IMR-90 (cell line): ENCODE results near the gene LIPI. TPM values are rescaled to one million over a fixed set of nuclear protein-coding genes. Genes with fewer than 3 reads are reported as not detected.

ENCODE experiments used
- ATAC-seq: fragments of 200-7000 bp; cut with Tn5 transposase; 2 replicates; pipeline ENCODE4 v1.9.1; 2020; ENCODE audit warnings: low read depth, mild to moderate bottlenecking, moderate library complexity
- BruUV-seq: library from RNA; stranded (reverse); fragments of 400-500 nt; replicated peaks from 2 replicates; lab custom pipeline; 2021; lab: Mats Ljungman, UMichigan
- CTCF ChIA-PET: fragments of 300-600 bp; formaldehyde crosslinking; extraction: SDS; loops from one replicate; lab custom pipeline; 2021; ENCODE audit warnings: antibody characterized with exemption; lab: Yijun Ruan, JAX
- POLR2A ChIA-PET: fragments of 300-600 bp; sonication (Branson Sonifier 250); formaldehyde crosslinking; loops from one replicate; lab custom pipeline; 2022; ENCODE audit warnings: antibody characterized with exemption; ENCODE audit not compliant: unreplicated experiment; lab: Charles Lee
- DNase-seq: peaks from one replicate; pipeline ENCODE4 v3.0.0; 2013
- H2AFZ ChIP-seq: replicated peaks from 2 replicates; pipeline ENCODE3; 2013; ENCODE audit warnings: low read length, mild to moderate bottlenecking; ENCODE audit not compliant: poor library complexity
- H2AK5ac ChIP-seq: 2 replicates; pipeline ENCODE4 v1.6.1; 2013; ENCODE audit warnings: low read depth, low read length, inconsistent platforms
- H2AK9ac ChIP-seq: replicated peaks from 2 replicates; pipeline ENCODE3; 2013; ENCODE audit warnings: mild to moderate bottlenecking, low read depth, low read length, moderate library complexity; ENCODE audit not compliant: poor library complexity
- H2BK120ac ChIP-seq: 2 replicates; pipeline ENCODE4 v1.6.1; 2013; ENCODE audit warnings: low read depth, low read length, inconsistent platforms
- H2BK15ac ChIP-seq: 3 replicates; pipeline ENCODE4 v1.6.1; 2013; ENCODE audit warnings: low read depth, low read length, inconsistent platforms
- H2BK20ac ChIP-seq: 2 replicates; pipeline ENCODE4 v1.6.1; 2013; ENCODE audit warnings: low read depth, mild to moderate bottlenecking, inconsistent platforms, low read length, moderate library complexity
- H2BK5ac ChIP-seq: 2 replicates; pipeline ENCODE4 v1.6.1; 2013; ENCODE audit warnings: mild to moderate bottlenecking, low read depth, low read length, inconsistent platforms; ENCODE audit not compliant: poor library complexity, severe bottlenecking
- H3K14ac ChIP-seq: replicated peaks from 2 replicates; pipeline ENCODE4 v1.6.1; 2013; ENCODE audit warnings: low read depth, low read length, inconsistent platforms
- H3K18ac ChIP-seq: 2 replicates; pipeline ENCODE4 v1.6.1; 2013; ENCODE audit warnings: low read depth, low read length, control low read depth
- H3K23ac ChIP-seq: 2 replicates; pipeline ENCODE4 v1.6.1; 2013; ENCODE audit warnings: low read depth, low read length, inconsistent platforms
- H3K27ac ChIP-seq: 2 replicates; pipeline ENCODE4 v1.5.1; 2013; ENCODE audit warnings: mild to moderate bottlenecking, control low read depth, low read length; ENCODE audit not compliant: insufficient read depth
- H3K27me3 ChIP-seq: 2 replicates; pipeline ENCODE4 v1.6.1; 2013; ENCODE audit warnings: low read length; ENCODE audit not compliant: control insufficient read depth, insufficient read depth
- H3K36me3 ChIP-seq: 2 replicates; pipeline ENCODE4 v1.6.1; 2013; ENCODE audit warnings: low read length, mixed read lengths; ENCODE audit not compliant: control insufficient read depth, insufficient read depth
- H3K4ac ChIP-seq: 2 replicates; pipeline ENCODE4 v1.6.1; 2013; ENCODE audit warnings: low read depth, low read length, inconsistent platforms
- H3K4me1 ChIP-seq: 2 replicates; pipeline ENCODE4 v1.6.1; 2013; ENCODE audit warnings: low read length, mixed read lengths; ENCODE audit not compliant: control insufficient read depth, insufficient read depth
- H3K4me2 ChIP-seq: 2 replicates; pipeline ENCODE4 v1.6.1; 2013; ENCODE audit warnings: low read depth, mild to moderate bottlenecking, control low read depth, low read length, moderate library complexity
- H3K4me3 ChIP-seq: 2 replicates; pipeline ENCODE4 v1.5.1; 2013; ENCODE audit warnings: low read depth, mild to moderate bottlenecking, control low read depth, low read length, moderate library complexity; ENCODE audit not compliant: insufficient read depth
- H3K56ac ChIP-seq: 2 replicates; pipeline ENCODE4 v1.6.1; 2013; ENCODE audit warnings: low read length, inconsistent platforms; ENCODE audit not compliant: insufficient read depth; ENCODE audit errors: extremely low read depth
- H3K79me1 ChIP-seq, 2 experiments: 2 replicates each; pipeline ENCODE4 v1.6.1; 2013; ENCODE audit warnings: low read length in 2 of 2, inconsistent platforms in 1 of 2, low read depth in 1 of 2
- H3K9ac ChIP-seq: 2 replicates; pipeline ENCODE4 v1.6.1; 2013; ENCODE audit warnings: low read depth, low read length, control low read depth
- H3K9me1 ChIP-seq: 2 replicates; pipeline ENCODE4 v1.6.1; 2013; ENCODE audit warnings: low read length, inconsistent platforms; ENCODE audit not compliant: insufficient read depth
- H3K9me3 ChIP-seq: 2 replicates; pipeline ENCODE4 v1.6.1; 2013; ENCODE audit warnings: low read length; ENCODE audit not compliant: control insufficient read depth, insufficient read depth
- H4K20me1 ChIP-seq: 2 replicates; pipeline ENCODE4 v1.6.1; 2013; ENCODE audit warnings: low read length, inconsistent platforms; ENCODE audit not compliant: insufficient read depth
- H4K5ac ChIP-seq: 2 replicates; pipeline ENCODE4 v1.6.1; 2013; ENCODE audit warnings: mild to moderate bottlenecking, low read depth, low read length, control low read depth
- H4K8ac ChIP-seq, 2 experiments: 2 replicates each; pipeline ENCODE4 v1.6.1; 2013; ENCODE audit warnings: low read depth in 2 of 2, low read length in 2 of 2, control low read depth in 1 of 2, inconsistent platforms in 1 of 2
- H4K91ac ChIP-seq: 2 replicates; pipeline ENCODE4 v1.6.1; 2013; ENCODE audit warnings: low read depth, low read length, inconsistent platforms; ENCODE audit not compliant: insufficient read depth
- RFX5 ChIP-seq: IDR thresholded peaks from 2 replicates; pipeline ENCODE4 v1.8.0; 2012; ENCODE audit warnings: low read depth, mild to moderate bottlenecking, low read length, moderate library complexity
- SMC3 ChIP-seq: fragments of 150-350 bp; IDR thresholded peaks from 2 replicates; pipeline ENCODE4 v1.6.1; 2016; ENCODE audit warnings: low read depth, mild to moderate bottlenecking, antibody characterized with exemption, low read length, moderate library complexity
- dilution Hi-C: fragments of 300-500 bp; cut with HindIII; formaldehyde crosslinking; loops from one replicate; pipeline ENCODE4 v1.14.3; 2018; ENCODE audit warnings: low sequenced_read_pairs; ENCODE audit not compliant: unreplicated experiment
- in situ Hi-C: fragments of 300-500 bp; cut with MboI; formaldehyde crosslinking; loops from 3 replicates; pipeline ENCODE4 v1.14.3; 2019; ENCODE audit warnings: low sequenced_read_pairs, inconsistent platforms, mixed read lengths
- intact Hi-C: fragments of 100-400 bp; cut with micrococcal nuclease; formaldehyde crosslinking; loops from 2 replicates; pipeline ENCODE4 v1.10.0; 2022
- polyA plus RNA-seq, 3 experiments: library from polyadenylated mRNA; depleted of rRNA; stranded (reverse); fragments of >200 nt; gene quantifications; 2 replicates each; pipeline ENCODE4 v1.2.3, GENCODE V29; 2012; ENCODE audit warnings: low replicate concordance in 1 of 3
- total RNA-seq: library from RNA; depleted of rRNA; stranded (reverse); fragments of >200 nt; gene quantifications from 2 replicates; pipeline ENCODE4 v1.2.3, GENCODE V29; 2012

Gene LIPI
- total and polyA plus RNA-seq, 2 of the 4 experiments (the other 2 are of a cell fraction) = not detected

DNA sequence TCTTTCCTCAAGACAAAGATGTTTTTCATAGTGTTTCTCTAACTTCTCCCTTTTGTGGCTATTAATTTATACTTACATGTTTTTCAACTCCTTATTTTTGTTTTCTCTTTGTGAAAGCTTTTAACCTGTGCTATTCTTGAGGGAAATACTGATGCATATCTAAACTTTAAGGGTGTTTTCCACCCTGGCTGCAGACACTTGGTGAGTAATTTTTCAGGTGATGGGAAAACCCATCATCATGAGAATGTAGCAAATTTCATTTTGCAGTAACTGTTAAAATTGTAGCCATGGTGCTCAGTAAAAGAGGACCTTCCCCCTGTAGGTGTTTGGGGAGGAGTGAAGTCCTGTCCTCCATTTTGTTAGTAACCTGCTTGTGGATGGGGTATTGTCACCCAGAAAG lies 124.2 kb downstream of the LIPI start:
- Histone ChIP-seq H2BK5ac (no peak overlapping the region), H4K5ac (no peak overlapping the region), H3K14ac (no peak overlapping the region), H3K4me3 (no peak overlapping the region), H3K27me3 (no peaks in the 10 kb centered on the region), H3K79me1 (no peaks in the 10 kb centered on the region), H4K91ac (no peak overlapping the region), H3K4me1 (no peaks in the 10 kb centered on the region), H3K9ac (no peak overlapping the region), H3K4ac (no peak overlapping the region), H2AK9ac (no peak overlapping the region), H4K20me1 (no peaks in the 10 kb centered on the region), H3K9me1 (no peaks in the 10 kb centered on the region), H2AK5ac (no peak overlapping the region), H2BK15ac (no peak overlapping the region), H4K8ac (no peak overlapping the region), H3K36me3 (no peaks in the 10 kb centered on the region), H3K4me2 (no peak overlapping the region), H3K18ac (no peak overlapping the region), H3K56ac (no peak overlapping the region), H3K27ac (no peak overlapping the region), H3K9me3 (peaks cover 4% of the 10 kb centered on the region; the same call in 1 of the 2 replicates), H3K23ac (no peak overlapping the region), H2BK20ac (no peak overlapping the region), H2AFZ (no peak overlapping the region), H2BK120ac (no peak overlapping the region)
- TF ChIP-seq SMC3 (no peak), RFX5 (no peak)
- intact Hi-C loops (no loop called here), in situ Hi-C loops (no loop called here), dilution Hi-C loops (no loop called here)
- DNase-seq = no peak
- ATAC-seq = no peak
- no TSS peak for BruUV-seq
- ChIA-PET POLR2A (no interaction called here), CTCF (no interaction called here)
